ENCODE data around the gene VSTM2B.

VSTM2B gene

GRCh38 chr19:29571181-29571580 lies 45.4 kb downstream of the VSTM2B start:
- no peak for DNase-seq

GRCh38 chr19:29573486-29573885 lies 47.7 kb downstream of the VSTM2B start:
- no peak for DNase-seq

- no peak for DNase-seq
These were observed 48.7 kb downstream of the VSTM2B start for GRCh38 chr19:29574510-29574909.

- no peak for DNase-seq
These were observed 50.3 kb downstream of the VSTM2B start for GRCh38 chr19:29576046-29576606.

GRCh38 chr19:29576761-29577648 lies 51.2 kb downstream of the VSTM2B start:
- no peak for DNase-seq

GRCh38 chr19:29577649-29577963 lies 51.8 kb downstream of the VSTM2B start:
- no peak for DNase-seq

- no peak for DNase-seq
These were observed 52.6 kb downstream of the VSTM2B start for GRCh38 chr19:29578349-29578748.

GRCh38 chr19:29579308-29579910 lies 53.6 kb downstream of the VSTM2B start:
- no peak for DNase-seq

GRCh38 chr19:29581398-29581797 lies 55.6 kb downstream of the VSTM2B start:
- no peak for DNase-seq

GRCh38 chr19:29583196-29583999 lies 57.6 kb downstream of the VSTM2B start:
- no peak for DNase-seq

GRCh38 chr19:29586401-29586800 lies 60.6 kb downstream of the VSTM2B start:
- DNase-seq = no peak

- no peak for DNase-seq
These were observed 61.3 kb downstream of the VSTM2B start for GRCh38 chr19:29587059-29587458.

GRCh38 chr19:29587518-29587986 lies 61.8 kb downstream of the VSTM2B start:
- DNase-seq = peak; percentile 83

- no peak for DNase-seq
These were observed 62.3 kb downstream of the VSTM2B start for GRCh38 chr19:29588095-29588494.

- DNase-seq = no peak
These were observed 64.5 kb downstream of the VSTM2B start for GRCh38 chr19:29590278-29590677.

- DNase-seq = no peak
These were observed 65.9 kb downstream of the VSTM2B start for GRCh38 chr19:29591670-29592069.

- DNase-seq = no peak
These were observed 68.1 kb downstream of the VSTM2B start for GRCh38 chr19:29593869-29594268.

- DNase-seq = no peak
These were observed 70.4 kb downstream of the VSTM2B start for GRCh38 chr19:29596080-29596727.

- DNase-seq = no peak
These were observed 71.2 kb downstream of the VSTM2B start for GRCh38 chr19:29596885-29597525.

- DNase-seq = no peak
These were observed 72.2 kb downstream of the VSTM2B start for GRCh38 chr19:29598036-29598435.

- DNase-seq = no peak
These were observed 72.7 kb downstream of the VSTM2B start for GRCh38 chr19:29598496-29598895.

GRCh38 chr19:29603308-29603707 lies 77.5 kb downstream of the VSTM2B start:
- DNase-seq = no peak

Data from NK-92 treated with Interleukin-12 subunit alpha and Interleukin-12 subunit beta, amount 100 ng/mL, for 24 hours (cell line).